AG04450 (cell line): ENCODE data around the gene RGS6. TPM values are rescaled to one million over a fixed set of nuclear protein-coding genes. Genes with fewer than 3 reads are reported as not detected.

ENCODE experiments used
- CTCF ChIA-PET: fragments of 300-600, 350-600 bp; formaldehyde crosslinking; extraction: SDS; loops from one replicate; lab custom pipeline; 2022; ENCODE audit warnings: antibody characterized with exemption, inconsistent platforms; lab: Charles Lee
- POLR2A ChIA-PET: fragments of 350-600 bp; formaldehyde crosslinking; extraction: SDS; loops from one replicate; lab custom pipeline; 2021; ENCODE audit warnings: antibody characterized with exemption, inconsistent platforms; lab: Yijun Ruan, JAX
- DNase-seq: peaks from one replicate; pipeline ENCODE4 v3.0.0-alpha.2; 2011; ENCODE audit warnings: low read depth, low spot score
- H3K27ac ChIP-seq: one replicate; pipeline ENCODE4 v1.5.1; 2012; ENCODE audit warnings: low read depth, low read length, control low read depth
- H3K27me3 ChIP-seq: one replicate; pipeline ENCODE4 v1.6.0; 2012; ENCODE audit warnings: low read length; ENCODE audit not compliant: control insufficient read depth, insufficient read depth
- H3K4me3 ChIP-seq: 2 replicates; pipeline ENCODE4 v1.5.1; 2011; ENCODE audit warnings: mild to moderate bottlenecking, low read depth, low read length, control low read depth
- H3K9me3 ChIP-seq: 2 replicates; pipeline ENCODE4 v1.5.1; 2012; ENCODE audit warnings: low read length; ENCODE audit not compliant: control insufficient read depth, insufficient read depth
- polyA plus RNA-seq: library from polyadenylated mRNA; depleted of rRNA; stranded (reverse); fragments of >200 nt; gene quantifications from 2 replicates; pipeline ENCODE4 v1.2.3, GENCODE V29; 2011
- TF ChIP-seq, protein P1 (sequence below): IDR thresholded peaks from 2 replicates; pipeline ENCODE4 v1.5.1; 2011; ENCODE audit warnings: low read depth, low read length, control low read depth, inconsistent platforms

The RGS6 gene
- polyA plus RNA-seq, 1 experiment: not detected

GRCh38 chr14:71970272-71970671 lies 38.0 kb downstream of the RGS6 start:
- no peak overlapping the region for H3K4me3 ChIP-seq
- H3K9me3 ChIP-seq: no peaks in the 10 kb centered on the region
- TF ChIP-seq, protein P1, sequence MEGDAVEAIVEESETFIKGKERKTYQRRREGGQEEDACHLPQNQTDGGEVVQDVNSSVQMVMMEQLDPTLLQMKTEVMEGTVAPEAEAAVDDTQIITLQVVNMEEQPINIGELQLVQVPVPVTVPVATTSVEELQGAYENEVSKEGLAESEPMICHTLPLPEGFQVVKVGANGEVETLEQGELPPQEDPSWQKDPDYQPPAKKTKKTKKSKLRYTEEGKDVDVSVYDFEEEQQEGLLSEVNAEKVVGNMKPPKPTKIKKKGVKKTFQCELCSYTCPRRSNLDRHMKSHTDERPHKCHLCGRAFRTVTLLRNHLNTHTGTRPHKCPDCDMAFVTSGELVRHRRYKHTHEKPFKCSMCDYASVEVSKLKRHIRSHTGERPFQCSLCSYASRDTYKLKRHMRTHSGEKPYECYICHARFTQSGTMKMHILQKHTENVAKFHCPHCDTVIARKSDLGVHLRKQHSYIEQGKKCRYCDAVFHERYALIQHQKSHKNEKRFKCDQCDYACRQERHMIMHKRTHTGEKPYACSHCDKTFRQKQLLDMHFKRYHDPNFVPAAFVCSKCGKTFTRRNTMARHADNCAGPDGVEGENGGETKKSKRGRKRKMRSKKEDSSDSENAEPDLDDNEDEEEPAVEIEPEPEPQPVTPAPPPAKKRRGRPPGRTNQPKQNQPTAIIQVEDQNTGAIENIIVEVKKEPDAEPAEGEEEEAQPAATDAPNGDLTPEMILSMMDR: no peak
- ChIA-PET CTCF (no interaction called here), POLR2A (no interaction called here)
- H3K27me3 ChIP-seq: no peaks in the 10 kb centered on the region
- no peak overlapping the region for H3K27ac ChIP-seq
- DNase-seq: no peak

DNA sequence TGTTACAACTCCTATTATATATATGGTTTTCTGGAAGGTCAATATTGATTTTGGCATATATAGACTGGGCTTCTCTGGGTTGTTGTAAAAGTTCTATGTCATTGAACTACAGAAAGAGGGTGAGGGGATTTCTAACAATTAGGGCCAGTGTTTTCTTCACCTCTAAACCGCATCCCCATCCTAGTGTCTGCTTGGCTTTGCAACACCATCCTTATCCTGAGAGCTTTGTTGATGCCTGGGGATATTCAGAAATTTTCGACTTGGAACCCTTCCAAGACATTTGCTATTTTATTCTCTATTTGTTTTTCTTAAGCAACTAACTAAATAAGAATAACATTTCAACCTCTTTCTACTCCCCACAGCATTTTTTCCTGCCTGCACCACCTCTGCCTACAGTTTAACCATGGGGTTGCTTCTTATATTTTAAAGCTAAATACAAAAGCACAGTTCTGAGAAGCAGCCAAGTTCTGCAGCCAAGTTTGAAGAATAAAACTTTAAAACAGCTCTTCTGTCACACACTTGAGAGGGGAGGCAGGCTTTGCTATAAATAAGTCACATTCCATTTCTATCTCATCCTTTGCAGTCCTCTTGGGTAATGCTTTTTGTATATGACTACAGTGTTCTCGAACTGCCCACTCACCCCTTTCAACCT lies 53.4 kb downstream of the RGS6 start:
- ChIA-PET CTCF (interaction anchor here (0.9 kb wide), 1 partner anchor 130 kb away, joined by 4 read pairs; no protein-coding TSS in a partner anchor), POLR2A (no interaction called here)
- H3K9me3 ChIP-seq: no peaks in the 10 kb centered on the region
- TF ChIP-seq, protein P1: no peak
- no peak overlapping the region for H3K27ac ChIP-seq
- DNase-seq: no peak
- no peak overlapping the region for H3K4me3 ChIP-seq
- no peaks in the 10 kb centered on the region for H3K27me3 ChIP-seq

GRCh38 chr14:71988476-71988875 lies 56.2 kb downstream of the RGS6 start:
- no peak for DNase-seq
- Histone ChIP-seq H3K27me3 (no peaks in the 10 kb centered on the region), H3K27ac (no peak overlapping the region), H3K4me3 (no peak overlapping the region), H3K9me3 (no peaks in the 10 kb centered on the region)
- CTCF ChIA-PET: interaction anchor here (0.8 kb wide), 1 partner anchor 23 kb away, joined by 3 read pairs; no protein-coding TSS in a partner anchor
- POLR2A ChIA-PET: no interaction called here
- TF ChIP-seq, protein P1: no peak

DNA sequence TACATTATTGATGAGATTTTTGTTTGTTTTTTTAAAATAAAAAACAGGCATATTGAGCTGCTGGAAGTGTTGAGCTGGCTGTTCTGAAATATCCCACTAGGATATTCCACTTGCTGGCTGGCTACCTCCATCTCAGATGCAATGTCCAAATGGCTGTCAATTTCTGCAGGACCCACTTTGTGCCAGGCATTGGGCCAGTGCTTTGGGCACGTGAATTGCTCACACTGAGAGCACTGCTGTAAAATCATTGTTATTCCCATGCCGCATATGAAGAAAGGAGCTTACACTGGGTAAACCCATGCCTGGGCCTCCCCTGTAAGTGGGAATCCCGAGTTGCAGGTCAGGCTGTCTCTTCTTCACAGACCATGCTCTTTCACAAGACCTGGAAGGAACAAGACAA lies 56.7 kb downstream of the RGS6 start:
- Histone ChIP-seq H3K4me3 (no peak overlapping the region), H3K27me3 (no peaks in the 10 kb centered on the region), H3K27ac (no peak overlapping the region), H3K9me3 (no peaks in the 10 kb centered on the region)
- no peak for DNase-seq
- POLR2A ChIA-PET: no interaction called here
- TF ChIP-seq, protein P1: no peak
- CTCF ChIA-PET: interaction anchor here (0.8 kb wide), 1 partner anchor 22 kb away, joined by 3 read pairs; no protein-coding TSS in a partner anchor

GRCh38 chr14:71994416-71994815 lies 62.2 kb downstream of the RGS6 start:
- TF ChIP-seq, protein P1: no peak
- H3K9me3 ChIP-seq: no peaks in the 10 kb centered on the region
- no peak for DNase-seq
- ChIA-PET POLR2A (no interaction called here), CTCF (no interaction called here)
- H3K27me3 ChIP-seq: no peaks in the 10 kb centered on the region
- no peak overlapping the region for H3K27ac ChIP-seq
- no peak overlapping the region for H3K4me3 ChIP-seq
